Mammary epithelial cell (primary cell): ENCODE data around the gene FHL5.

Experiments used
- EZH2 ChIP-seq: IDR thresholded peaks from 2 replicates; pipeline ENCODE4 v1.6.1; 2012; ENCODE audit warnings: low read length, inconsistent platforms, borderline replicate concordance
- TF ChIP-seq, protein P1 (sequence below), 2 donors: IDR thresholded peaks in 1 of 2; conservative IDR thresholded peaks in 1 of 2; 2 replicates each; pipeline ENCODE4 v1.5.1; 2011 to 2012; ENCODE audit warnings: inconsistent platforms in 2 of 2, low read length in 2 of 2, mild to moderate bottlenecking in 2 of 2, control low read depth in 1 of 2, low read depth in 1 of 2; ENCODE audit not compliant: insufficient read depth in 1 of 2; ENCODE audit errors: extremely low read depth in 1 of 2

DNA sequence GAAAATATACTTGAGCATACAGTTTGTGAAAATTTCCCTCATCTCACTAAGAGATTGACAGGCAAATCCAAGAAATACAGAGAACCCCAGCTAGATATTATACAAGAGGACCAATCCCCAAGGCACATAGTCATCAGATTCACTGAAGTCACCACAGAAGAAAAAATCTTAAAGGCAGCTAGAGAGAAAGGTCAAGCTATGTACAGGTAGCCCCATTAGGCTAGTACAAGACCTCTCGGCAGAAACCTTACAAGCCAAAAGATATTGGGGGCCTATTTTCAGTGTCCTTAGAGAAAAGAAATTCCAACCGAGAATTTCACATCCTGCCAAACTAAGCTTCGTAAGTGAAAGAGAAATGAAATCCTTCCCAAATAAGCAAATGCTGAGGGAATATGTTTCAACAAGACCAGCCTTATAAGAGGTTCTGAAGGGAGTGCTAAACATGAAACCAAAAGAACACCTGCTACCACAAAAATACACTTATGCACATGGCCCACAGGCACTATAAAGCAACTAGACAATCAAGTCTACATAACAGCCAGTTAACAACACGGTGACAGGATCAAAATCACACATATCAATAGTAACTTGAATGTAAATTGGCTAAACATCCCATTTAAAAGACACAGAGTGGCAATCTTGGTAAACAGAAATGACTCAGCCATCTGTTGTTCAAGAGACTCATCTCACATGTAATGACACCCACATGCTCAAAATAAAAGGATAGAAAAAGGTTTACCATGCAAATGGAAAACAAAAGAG lies 96.3 kb downstream of the FHL5 start:
- TF ChIP-seq, protein P1, sequence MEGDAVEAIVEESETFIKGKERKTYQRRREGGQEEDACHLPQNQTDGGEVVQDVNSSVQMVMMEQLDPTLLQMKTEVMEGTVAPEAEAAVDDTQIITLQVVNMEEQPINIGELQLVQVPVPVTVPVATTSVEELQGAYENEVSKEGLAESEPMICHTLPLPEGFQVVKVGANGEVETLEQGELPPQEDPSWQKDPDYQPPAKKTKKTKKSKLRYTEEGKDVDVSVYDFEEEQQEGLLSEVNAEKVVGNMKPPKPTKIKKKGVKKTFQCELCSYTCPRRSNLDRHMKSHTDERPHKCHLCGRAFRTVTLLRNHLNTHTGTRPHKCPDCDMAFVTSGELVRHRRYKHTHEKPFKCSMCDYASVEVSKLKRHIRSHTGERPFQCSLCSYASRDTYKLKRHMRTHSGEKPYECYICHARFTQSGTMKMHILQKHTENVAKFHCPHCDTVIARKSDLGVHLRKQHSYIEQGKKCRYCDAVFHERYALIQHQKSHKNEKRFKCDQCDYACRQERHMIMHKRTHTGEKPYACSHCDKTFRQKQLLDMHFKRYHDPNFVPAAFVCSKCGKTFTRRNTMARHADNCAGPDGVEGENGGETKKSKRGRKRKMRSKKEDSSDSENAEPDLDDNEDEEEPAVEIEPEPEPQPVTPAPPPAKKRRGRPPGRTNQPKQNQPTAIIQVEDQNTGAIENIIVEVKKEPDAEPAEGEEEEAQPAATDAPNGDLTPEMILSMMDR (conservative IDR thresholded peaks at IDR 0.05 in 1 of 2, IDR thresholded peaks at IDR 0.05 in 1 of 2; ENCODE audit: extremely low read depth in 1 of 2, insufficient read depth in 1 of 2, low read depth in 1 of 2, low read length in 2 of 2) = no peak
- TF ChIP-seq EZH2 = no peak
